Body of pancreas (tissue), 4 donors: Measurements from ENCODE around the gene TSKS. TPM values are rescaled to one million over a fixed set of nuclear protein-coding genes. Genes with fewer than 3 reads are reported as not detected.

Experiments used
- ATAC-seq: fragments of 150-250 bp; one replicate; pipeline ENCODE4 v1.9.1; 2016
- DNase-seq, 4 donors: peaks; one replicate each; pipeline ENCODE4 v3.0.0-alpha.2; 2019
- H3K27ac ChIP-seq, 4 donors: fragments of 200-600 bp; sonication (generic); 1 replicate in 3 of 4; 2 replicates in 1 of 4; pipeline versions ENCODE4 v1.5.1 to v1.6.1; 2016 to 2019; ENCODE audit warnings: mild to moderate bottlenecking in 1 of 4, mixed read lengths in 1 of 4, moderate library complexity in 1 of 4
- H3K27me3 ChIP-seq, 2 donors: fragments of 200-600 bp; sonication (generic); one replicate each; pipeline ENCODE4 v1.6.0; 2016; ENCODE audit warnings: mild to moderate bottlenecking in 1 of 2
- H3K36me3 ChIP-seq, 2 donors: fragments of 200-600 bp; sonication (generic); replicated peaks in 1 of 2; 2 replicates each; pipeline ENCODE4 v1.5.1; 2016; ENCODE audit warnings: low read depth in 2 of 2; ENCODE audit not compliant: insufficient read depth in 1 of 2
- H3K4me1 ChIP-seq: fragments of 200-600 bp; sonication (generic); one replicate; pipeline ENCODE4 v1.6.0; 2016
- H3K4me3 ChIP-seq, 2 donors: fragments of 200-600 bp; sonication (generic); 1 replicate in 1 of 2; 2 replicates in 1 of 2; pipeline ENCODE4 v1.5.1; 2016 to 2019
- H3K9me3 ChIP-seq, 3 donors: fragments of 200-600 bp; sonication (generic); 1 replicate in 2 of 3; 2 replicates in 1 of 3; pipeline ENCODE4 v1.5.1; 2016
- POLR2A ChIP-seq, 3 donors: fragments of 450-650 bp; IDR thresholded peaks; one replicate each; pipeline ENCODE4 v1.6.1; 2016; ENCODE audit warnings: antibody characterized with exemption in 3 of 3, mild to moderate bottlenecking in 2 of 3
- WGBS, 2 donors: methylation state at CpG; one replicate each; pipeline ENCODE4 v1.1.5; 2017; 5-methylcytosine and 5-hydroxymethylcytosine counted together
- intact Hi-C: fragments of 100-400 bp; cut with DNase I; formaldehyde crosslinking; loops from one replicate; pipeline ENCODE4 v1.15.1; 2023
- total RNA-seq, 2 donors: library from RNA; depleted of rRNA; stranded (reverse); fragments of >200 nt; gene quantifications; one replicate each; pipeline ENCODE4 v1.1.0, GENCODE V29; 2016
- TF ChIP-seq, protein P1 (sequence below), 7 experiments: fragments of 450-650 bp in 4 of 7; fragments of 200-600 bp in 3 of 7; sonication (generic) in 3 of 7; IDR thresholded peaks; one replicate each; pipeline ENCODE4 v1.5.1; 2016 to 2019; ENCODE audit warnings: antibody characterized with exemption in 7 of 7

TSKS gene
- total RNA-seq, 2 donors from 2014 or later = 0.52 TPM; not detected in 1

GRCh38 chr19:49775742-49776370, 12.8 kb upstream of the TSKS start:
- Histone ChIP-seq H3K9me3 (no peaks in the 10 kb centered on the region), H3K4me1 (no peaks in the 10 kb centered on the region), H3K4me3 (no peak overlapping the region), H3K27me3 (no peaks in the 10 kb centered on the region), H3K27ac (no peak overlapping the region), H3K36me3 (no peaks in the 10 kb centered on the region)
- WGBS, 2 donors = 93 to 95% methylated on average over 20 of the region's 20 CpGs
- TF ChIP-seq, protein P1, sequence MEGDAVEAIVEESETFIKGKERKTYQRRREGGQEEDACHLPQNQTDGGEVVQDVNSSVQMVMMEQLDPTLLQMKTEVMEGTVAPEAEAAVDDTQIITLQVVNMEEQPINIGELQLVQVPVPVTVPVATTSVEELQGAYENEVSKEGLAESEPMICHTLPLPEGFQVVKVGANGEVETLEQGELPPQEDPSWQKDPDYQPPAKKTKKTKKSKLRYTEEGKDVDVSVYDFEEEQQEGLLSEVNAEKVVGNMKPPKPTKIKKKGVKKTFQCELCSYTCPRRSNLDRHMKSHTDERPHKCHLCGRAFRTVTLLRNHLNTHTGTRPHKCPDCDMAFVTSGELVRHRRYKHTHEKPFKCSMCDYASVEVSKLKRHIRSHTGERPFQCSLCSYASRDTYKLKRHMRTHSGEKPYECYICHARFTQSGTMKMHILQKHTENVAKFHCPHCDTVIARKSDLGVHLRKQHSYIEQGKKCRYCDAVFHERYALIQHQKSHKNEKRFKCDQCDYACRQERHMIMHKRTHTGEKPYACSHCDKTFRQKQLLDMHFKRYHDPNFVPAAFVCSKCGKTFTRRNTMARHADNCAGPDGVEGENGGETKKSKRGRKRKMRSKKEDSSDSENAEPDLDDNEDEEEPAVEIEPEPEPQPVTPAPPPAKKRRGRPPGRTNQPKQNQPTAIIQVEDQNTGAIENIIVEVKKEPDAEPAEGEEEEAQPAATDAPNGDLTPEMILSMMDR (IDR thresholded peaks at IDR 0.05) = no peak
- no peak for TF ChIP-seq POLR2A (IDR thresholded peaks at IDR 0.05)
- intact Hi-C loops = no loop called here
- ATAC-seq (no peak), DNase-seq (no peak)

DNA sequence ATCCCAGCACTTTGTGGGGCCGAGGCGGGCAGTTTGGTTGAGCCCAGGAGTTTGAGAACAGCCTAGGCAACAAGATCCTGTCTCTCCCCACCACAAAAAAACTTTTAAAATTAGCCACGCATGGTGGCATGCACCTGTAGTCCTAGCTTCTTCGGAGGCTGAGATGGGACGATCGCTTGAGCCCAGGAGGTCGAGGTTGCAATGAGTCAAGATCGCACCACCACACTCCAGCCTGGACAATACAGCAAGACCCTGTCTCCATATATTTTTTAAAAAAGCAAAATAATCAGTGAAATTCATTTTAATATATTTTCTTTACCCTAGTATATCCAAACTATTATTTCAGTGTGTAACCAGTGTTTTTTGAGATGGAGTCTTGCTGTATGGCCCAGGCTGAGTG, 11.9 kb upstream of the TSKS start:
- no peak overlapping the region for H3K27ac ChIP-seq
- no peaks in the 10 kb centered on the region for H3K27me3 ChIP-seq
- intact Hi-C loops = no loop called here
- no peaks in the 10 kb centered on the region for H3K4me1 ChIP-seq
- H3K4me3 ChIP-seq = no peak overlapping the region
- DNase-seq = no peak
- no peak for ATAC-seq
- WGBS, 2 donors = 88 to 95% methylated on average over 8 of the region's 8 CpGs
- TF ChIP-seq, protein P1 (IDR thresholded peaks at IDR 0.05) = no peak
- TF ChIP-seq POLR2A (IDR thresholded peaks at IDR 0.05) = no peak
- H3K36me3 ChIP-seq = no peaks in the 10 kb centered on the region
- H3K9me3 ChIP-seq = no peaks in the 10 kb centered on the region

GRCh38 chr19:49773663-49774350, 10.7 kb upstream of the TSKS start:
- H3K27me3 ChIP-seq = no peaks in the 10 kb centered on the region
- H3K4me1 ChIP-seq = peaks cover under 1% of the 10 kb centered on the region
- DNase-seq = no peak
- no peak for TF ChIP-seq POLR2A (IDR thresholded peaks at IDR 0.05)
- TF ChIP-seq, protein P1 (IDR thresholded peaks at IDR 0.05) = no peak
- intact Hi-C loops = no loop called here
- H3K27ac ChIP-seq = no peak overlapping the region
- H3K36me3 ChIP-seq = no peaks in the 10 kb centered on the region
- 79 to 84% methylated on average over 8 of the region's 8 CpGs for WGBS, 2 donors
- no peaks in the 10 kb centered on the region for H3K9me3 ChIP-seq
- H3K4me3 ChIP-seq = no peak overlapping the region
- ATAC-seq = no peak

- no peak overlapping the region for H3K4me3 ChIP-seq
- TF ChIP-seq, protein P1 (IDR thresholded peaks at IDR 0.05) = no peak
- no peak for TF ChIP-seq POLR2A (IDR thresholded peaks at IDR 0.05)
- no peaks in the 10 kb centered on the region for H3K9me3 ChIP-seq
- WGBS, 2 donors = 89 to 93% methylated on average over 10 of the region's 10 CpGs
- no peak overlapping the region for H3K27ac ChIP-seq
- intact Hi-C loops = no loop called here
- H3K4me1 ChIP-seq = peaks cover 10% of the 10 kb centered on the region
- DNase-seq = no peak
- no peaks in the 10 kb centered on the region for H3K27me3 ChIP-seq
- ATAC-seq = no peak
- no peaks in the 10 kb centered on the region for H3K36me3 ChIP-seq
These were observed 9.8 kb upstream of the TSKS start for GRCh38 chr19:49772850-49773432.
